GM18909 (cell line): Measurements from ENCODE around the gene UBE3B.

Source experiments
- ATAC-seq: cut with Tn5 transposase; IDR thresholded peaks from one replicate; pipeline ENCODE4 v1.9.1; 2021; ENCODE audit warnings: mild to moderate bottlenecking; ENCODE audit not compliant: unreplicated experiment, poor library complexity

UBE3B gene

GRCh38 chr12:109523504-109523903, 46.1 kb downstream of the UBE3B start:
- no peak for ATAC-seq

- ATAC-seq = no peak
Measured at GRCh38 chr12:109524466-109525278, 47.2 kb downstream of the UBE3B start.

GRCh38 chr12:109525279-109525585, 47.8 kb downstream of the UBE3B start:
- ATAC-seq = no peak

- no peak for ATAC-seq
Measured at GRCh38 chr12:109527489-109528123, 50.2 kb downstream of the UBE3B start.

DNA sequence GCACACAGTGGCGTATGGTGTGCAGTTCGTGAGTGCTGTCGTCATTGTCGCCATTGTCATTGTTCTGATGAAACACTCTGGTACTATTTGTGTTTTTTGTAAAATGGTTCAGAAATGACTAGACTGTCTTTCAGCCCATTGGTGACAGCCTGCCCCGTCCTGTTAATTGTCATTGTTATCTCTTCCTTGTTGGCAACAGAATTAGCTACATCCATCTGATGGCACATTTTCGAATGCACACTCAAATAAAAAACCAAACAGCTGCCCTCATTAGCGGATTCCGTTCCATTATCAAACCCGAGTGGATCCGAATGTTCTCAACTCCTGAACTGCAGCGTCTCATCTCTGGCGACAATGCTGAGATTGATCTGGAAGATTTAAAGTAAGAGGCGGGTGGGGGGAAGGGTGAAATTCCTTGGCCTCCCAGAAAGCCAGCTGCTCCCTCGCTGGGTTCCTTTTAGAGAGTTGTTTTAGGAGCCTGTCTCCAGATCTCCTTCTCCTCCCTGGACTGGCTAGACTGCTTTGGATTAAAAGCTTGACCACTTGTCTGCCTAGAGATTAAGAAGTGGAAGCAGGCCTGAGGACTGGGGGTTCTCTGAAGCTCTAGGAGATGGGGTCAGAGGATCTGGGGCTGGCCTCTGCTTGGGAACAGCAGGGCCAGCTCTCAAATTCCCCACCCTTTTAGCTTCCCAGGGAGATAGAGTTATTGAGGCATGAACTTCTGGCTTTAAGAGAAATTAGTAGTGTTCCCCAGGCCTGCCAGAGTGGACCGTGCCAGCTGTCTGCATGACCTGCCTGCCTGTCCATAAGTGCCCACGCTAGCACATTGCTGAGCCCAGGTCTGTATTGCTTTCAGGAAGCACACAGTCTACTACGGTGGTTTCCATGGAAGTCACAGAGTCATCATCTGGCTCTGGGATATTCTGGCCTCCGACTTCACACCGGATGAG, 52.5 kb downstream of the UBE3B start:
- no peak for ATAC-seq

GRCh38 chr12:109531411-109531810, 54.0 kb downstream of the UBE3B start:
- ATAC-seq = no peak

DNA sequence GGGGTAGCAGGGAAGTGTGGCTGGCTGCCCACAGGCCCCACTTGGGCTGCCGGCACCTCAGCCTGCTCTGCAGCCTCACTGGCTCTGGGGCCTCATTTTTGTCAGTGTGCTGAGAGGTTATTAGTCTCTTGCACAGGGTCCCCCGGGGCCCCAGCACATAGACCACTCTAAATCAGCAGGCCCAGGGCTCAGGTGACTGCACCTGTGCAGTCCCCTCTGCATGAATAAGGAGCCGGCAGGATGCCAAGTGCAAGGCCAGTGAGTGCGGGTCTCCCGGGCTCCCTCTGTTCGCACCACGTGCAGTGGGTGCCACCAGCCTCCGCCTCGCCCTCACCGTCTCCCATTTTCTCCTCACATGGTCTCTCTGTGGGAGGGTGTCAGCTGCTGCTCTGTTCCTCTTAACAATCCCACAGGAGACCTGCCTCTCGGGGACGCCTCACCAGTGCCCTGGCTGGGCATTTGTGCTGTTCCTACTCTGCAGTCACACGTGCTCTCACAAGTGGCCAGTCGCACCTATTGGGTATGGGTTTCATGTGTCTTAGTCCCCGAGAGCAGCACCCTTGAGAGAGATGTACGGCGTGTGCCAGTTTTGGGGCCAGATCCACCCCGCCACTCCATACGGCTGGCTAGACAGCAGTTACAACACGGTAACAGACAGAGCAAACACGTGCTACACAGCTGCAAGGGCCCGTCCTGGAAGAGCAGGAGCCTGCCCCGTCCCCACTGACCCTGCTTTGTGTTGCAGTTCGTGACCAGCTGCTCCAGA, 55.5 kb downstream of the UBE3B start:
- ATAC-seq = no peak

- ATAC-seq = no peak
Measured at GRCh38 chr12:109533487-109533740, 56.0 kb downstream of the UBE3B start.

- no peak for ATAC-seq
Measured at GRCh38 chr12:109534456-109534855, 57.0 kb downstream of the UBE3B start.

- no peak for ATAC-seq
Measured at GRCh38 chr12:109535231-109535862, 57.9 kb downstream of the UBE3B start.

DNA sequence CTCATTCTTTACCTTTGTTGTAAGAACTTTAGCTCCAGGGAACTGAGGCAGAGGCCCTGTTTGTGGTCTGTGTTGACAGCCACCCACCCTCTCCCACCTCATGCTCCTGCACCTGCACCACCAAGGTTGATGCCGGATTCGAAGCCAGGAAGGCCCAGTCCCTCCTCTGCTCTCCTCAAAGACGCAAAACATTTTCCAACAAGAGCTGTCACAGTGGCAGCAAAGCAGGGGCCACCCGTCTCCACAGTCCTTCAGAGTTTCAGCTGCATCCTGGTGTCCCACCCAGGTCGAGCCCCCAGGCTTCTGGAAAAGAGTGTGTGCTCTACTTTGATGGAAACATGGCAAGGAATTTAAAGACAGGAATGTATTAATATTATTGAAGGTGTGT, 58.4 kb downstream of the UBE3B start:
- no peak for ATAC-seq

DNA sequence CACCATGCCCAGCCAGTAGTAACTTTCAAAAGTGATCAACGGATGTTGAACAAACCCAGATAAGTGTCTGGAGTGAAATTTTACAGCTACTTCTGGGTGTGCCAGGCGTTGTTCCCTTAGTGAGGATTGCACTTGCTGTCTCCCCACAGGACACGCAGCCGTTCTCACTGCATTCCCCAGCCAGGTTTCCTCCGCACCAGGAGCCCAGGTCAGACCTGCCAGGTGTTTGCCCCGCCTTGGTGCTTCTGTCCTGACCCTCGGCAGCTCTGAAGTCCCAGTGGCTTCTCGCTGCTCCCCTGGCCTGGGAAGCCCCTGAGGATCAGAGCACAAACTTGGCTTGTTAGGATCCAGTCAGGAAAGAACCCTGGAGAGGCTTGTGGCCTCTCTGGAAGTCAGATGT, 59.7 kb downstream of the UBE3B start:
- ATAC-seq = no peak

GRCh38 chr12:109538191-109538863, 60.9 kb downstream of the UBE3B start:
- ATAC-seq = no peak

DNA sequence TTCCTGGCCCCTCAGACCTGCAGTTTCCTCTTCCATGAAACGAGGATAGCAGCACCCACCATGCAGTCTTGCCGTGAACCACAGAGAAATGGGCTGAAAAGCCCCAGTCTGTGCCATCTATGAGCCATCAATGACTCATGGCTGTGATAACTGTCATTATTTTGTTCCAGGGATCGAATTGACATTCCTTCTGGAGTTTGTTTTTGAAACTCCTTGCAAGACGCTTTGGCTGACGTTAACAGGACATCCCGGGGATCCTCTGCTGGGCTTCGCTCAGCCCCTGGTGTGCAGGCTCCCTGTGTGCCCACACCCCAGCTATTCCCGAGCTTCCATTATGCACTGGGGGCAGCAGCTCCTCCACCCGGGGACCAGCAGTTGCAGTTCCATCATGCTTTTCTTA, 62.1 kb downstream of the UBE3B start:
- ATAC-seq = no peak

GRCh38 chr12:109540526-109541412, 63.3 kb downstream of the UBE3B start:
- ATAC-seq = no peak

- no peak for ATAC-seq
Measured at GRCh38 chr12:109541413-109541726, 63.9 kb downstream of the UBE3B start.

GRCh38 chr12:109542014-109542413, 64.6 kb downstream of the UBE3B start:
- no peak for ATAC-seq

GRCh38 chr12:109542876-109543275, 65.4 kb downstream of the UBE3B start:
- no peak for ATAC-seq
